A673 (cell line): ENCODE measurements around the gene CD300A.
"Not testable (repeated sequence)": the region's sequence is repeated elsewhere in the genome, so short reads cannot be mapped to it uniquely, and the experiment has no call there.

Experiments
- CTCF ChIP-seq: fragments of 300-800, 200-600 bp; sonication (generic); conservative IDR thresholded peaks from 2 replicates; pipeline ENCODE4 v1.5.1; 2017; ENCODE audit warnings: low read depth, mild to moderate bottlenecking, antibody characterized with exemption, low read length, moderate library complexity, mixed read lengths
- EZH2 ChIP-seq: fragments of 200-600 bp; sonication (generic); IDR thresholded peaks from 2 replicates; pipeline ENCODE4 v1.6.1; 2017; ENCODE audit warnings: borderline replicate concordance, low read depth, mild to moderate bottlenecking, mixed read lengths, antibody characterized with exemption, low read length; ENCODE audit not compliant: poor library complexity, severe bottlenecking

GRCh38 chr17:74488276-74488675 is 21.8 kb downstream of the CD300A start:
- TF ChIP-seq CTCF, EZH2: not testable (repeated sequence)
